PC-3 (cell line): ENCODE data around the gene LHCGR.

Source experiments
- CTCF ChIP-seq: fragments of 300-600 bp; sonication (generic); conservative IDR thresholded peaks from 2 replicates; pipeline ENCODE4 v1.5.1; 2017; ENCODE audit warnings: antibody characterized with exemption, low read depth, mild to moderate bottlenecking, low read length
- EZH2 ChIP-seq: fragments of 300-600 bp; sonication (generic); IDR thresholded peaks from one replicate; pipeline ENCODE4 v1.6.1; 2017; ENCODE audit warnings: antibody characterized with exemption, mild to moderate bottlenecking, low read length; ENCODE audit not compliant: unreplicated experiment

- no peak for TF ChIP-seq CTCF
- no peak for TF ChIP-seq EZH2
Observed at GRCh38 chr2:48673581-48673980, 81.9 kb downstream of the LHCGR start.
